CD4-positive, alpha-beta memory T cell (primary cell): ENCODE results near the gene GXYLT1. TPM values are rescaled to one million over a fixed set of nuclear protein-coding genes. Genes with fewer than 3 reads are reported as not detected.
"Not testable (repeated sequence)": the region's sequence is repeated elsewhere in the genome, so short reads cannot be mapped to it uniquely, and the experiment has no call there.

Experiments
- CTCF ChIA-PET: fragments of 350-600 bp; sonication (Branson Sonifier 250); formaldehyde crosslinking; loops from one replicate; lab custom pipeline; 2021; ENCODE audit warnings: inconsistent platforms; ENCODE audit not compliant: partially characterized antibody; lab: Charles Lee
- POLR2A ChIA-PET: fragments of 350-600 bp; sonication (Branson Sonifier 250); formaldehyde crosslinking; loops from one replicate; lab custom pipeline; 2021; ENCODE audit not compliant: partially characterized antibody; lab: Charles Lee
- DNase-seq, 5 donors: peaks; one replicate each; pipeline versions ENCODE4 v3.0.0 to v3.0.0-alpha.2; 2020 to 2022; ENCODE audit warnings: mixed read lengths in 1 of 5
- H3K27ac ChIP-seq: one replicate; pipeline ENCODE4 v1.7.0; 2013; ENCODE audit warnings: low read depth, low read length
- H3K27me3 ChIP-seq: 2 replicates; pipeline ENCODE4 v1.7.0; 2013; ENCODE audit warnings: mild to moderate bottlenecking, low read length, moderate library complexity; ENCODE audit not compliant: insufficient read depth
- H3K36me3 ChIP-seq: 2 replicates; pipeline ENCODE4 v1.7.0; 2013; ENCODE audit warnings: mild to moderate bottlenecking, low read length, moderate library complexity; ENCODE audit not compliant: insufficient read depth
- H3K4me1 ChIP-seq: 2 replicates; pipeline ENCODE4 v1.7.0; 2013; ENCODE audit warnings: mild to moderate bottlenecking, low read length, moderate library complexity; ENCODE audit not compliant: insufficient read depth
- H3K4me3 ChIP-seq, 2 donors: one replicate each; pipeline ENCODE4 v1.7.0; 2013; ENCODE audit warnings: low read length in 2 of 2, mild to moderate bottlenecking in 1 of 2
- H3K9me3 ChIP-seq, 2 donors: one replicate each; pipeline ENCODE4 v1.7.0; 2013; ENCODE audit warnings: low read length in 2 of 2, control low read depth in 1 of 2; ENCODE audit not compliant: control insufficient read depth in 1 of 2
- H3K27ac Mint-ChIP-seq, 7 donors: one replicate each; pipeline ENCODE4 v1.8.0; 2020 to 2021; ENCODE audit warnings: mixed read lengths in 7 of 7, mild to moderate bottlenecking in 6 of 7, inconsistent platforms in 3 of 7, moderate library complexity in 3 of 7
- H3K27me3 Mint-ChIP-seq, 2 donors: one replicate each; pipeline ENCODE4 v1.8.0; 2020 to 2021; ENCODE audit warnings: mixed read lengths in 2 of 2
- H3K36me3 Mint-ChIP-seq, 2 donors: one replicate each; pipeline ENCODE4 v1.8.0; 2020 to 2021; ENCODE audit warnings: mixed read lengths in 2 of 2, inconsistent platforms in 1 of 2, mild to moderate bottlenecking in 1 of 2
- H3K4me1 Mint-ChIP-seq, 4 donors: one replicate each; pipeline ENCODE4 v1.8.0; 2020 to 2021; ENCODE audit warnings: mixed read lengths in 4 of 4, mild to moderate bottlenecking in 1 of 4
- H3K4me3 Mint-ChIP-seq, 8 donors: one replicate each; pipeline ENCODE4 v1.8.0; 2020 to 2021; ENCODE audit warnings: mixed read lengths in 8 of 8, mild to moderate bottlenecking in 7 of 8, moderate library complexity in 6 of 8, inconsistent platforms in 3 of 8
- H3K9me3 Mint-ChIP-seq, 8 donors: one replicate each; pipeline ENCODE4 v1.8.0; 2020 to 2021; ENCODE audit warnings: mixed read lengths in 8 of 8, mild to moderate bottlenecking in 5 of 8, inconsistent platforms in 3 of 8, moderate library complexity in 1 of 8
- intact Hi-C: fragments of 100-400 bp; cut with micrococcal nuclease; formaldehyde crosslinking; loops from one replicate; pipeline ENCODE4 v1.15.1; 2023
- polyA plus RNA-seq, 2 donors: library from polyadenylated mRNA; unstranded; fragments of 300-500 nt; fragmentation: Illumina TruSeq; gene quantifications; one replicate each; pipeline ENCODE4 v1.2.3, GENCODE V29; 2021
- total RNA-seq, 2 experiments: library from RNA; stranded (reverse); gene quantifications; one replicate each; pipeline ENCODE4 v1.2.3, GENCODE V29; 2021

The GXYLT1 gene, protein sequence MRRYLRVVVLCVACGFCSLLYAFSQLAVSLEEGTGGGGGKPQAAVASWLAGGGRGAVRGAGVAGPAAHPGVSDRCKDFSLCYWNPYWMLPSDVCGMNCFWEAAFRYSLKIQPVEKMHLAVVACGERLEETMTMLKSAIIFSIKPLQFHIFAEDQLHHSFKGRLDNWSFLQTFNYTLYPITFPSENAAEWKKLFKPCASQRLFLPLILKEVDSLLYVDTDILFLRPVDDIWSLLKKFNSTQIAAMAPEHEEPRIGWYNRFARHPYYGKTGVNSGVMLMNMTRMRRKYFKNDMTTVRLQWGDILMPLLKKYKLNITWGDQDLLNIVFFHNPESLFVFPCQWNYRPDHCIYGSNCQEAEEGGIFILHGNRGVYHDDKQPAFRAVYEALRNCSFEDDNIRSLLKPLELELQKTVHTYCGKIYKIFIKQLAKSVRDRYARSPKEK
- total RNA-seq (1 to 10 TPM; 8.3 to 9.5 TPM), polyA plus RNA-seq (1 to 10 TPM; 2.3 to 4.0 TPM)

DNA sequence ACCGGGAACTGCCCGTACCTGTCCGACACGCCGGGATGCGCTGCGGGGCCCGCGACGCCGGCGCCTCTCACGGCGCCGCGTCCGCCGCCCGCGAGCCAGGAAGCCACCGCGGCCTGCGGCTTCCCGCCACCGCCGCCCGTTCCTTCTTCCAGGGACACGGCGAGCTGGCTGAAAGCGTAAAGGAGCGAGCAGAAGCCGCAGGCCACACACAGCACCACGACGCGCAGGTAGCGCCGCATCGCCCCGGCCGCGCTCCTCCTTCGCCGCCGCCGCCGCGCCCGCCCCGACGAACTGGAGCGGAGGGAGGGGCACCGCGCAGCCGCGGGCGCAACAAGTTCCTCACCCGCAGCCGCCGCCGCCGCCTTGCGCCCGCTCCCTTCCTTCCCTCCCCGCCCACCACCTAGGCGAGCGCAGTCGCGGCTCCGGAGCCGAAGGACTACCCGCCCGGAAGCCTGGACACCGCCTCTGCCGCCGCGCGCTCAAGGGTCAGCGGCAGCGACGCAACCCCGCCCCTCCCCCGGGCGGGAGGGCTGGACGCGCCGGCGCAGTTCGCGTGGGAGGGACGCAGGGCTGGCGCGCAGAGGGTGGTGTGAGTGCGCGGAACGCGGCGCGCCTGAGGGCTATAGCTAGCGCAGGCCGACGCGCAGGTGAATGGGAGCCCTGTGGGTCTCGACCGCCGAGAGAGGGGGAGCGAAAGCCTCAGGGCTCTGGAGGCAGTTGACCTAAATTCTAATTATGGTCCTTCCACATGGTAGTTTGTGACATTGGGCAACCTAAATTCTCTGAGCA, at the start of gene GXYLT1:
TSS of gene GXYLT1 (minus strand) at position 467 of the 789 bp plus-strand sequence. CDS start at position 239, 228 bp downstream.
- Mint-ChIP-seq H3K9me3 (peaks cover 0 to 2% (median 0%) of the 10 kb centered on the region in 8 donors), H3K4me1 (peaks cover 33 to 49% (median 41%) of the 10 kb centered on the region in 4 donors), H3K36me3 (peaks cover 0 to 3% of the 10 kb centered on the region in 2 donors), H3K27me3 (no peaks in the 10 kb centered on the region), H3K27ac (peak within 1 kb of the TSS; percentile 77 to 97 (median 91)), H3K4me3 (peak within 1 kb of the TSS; percentile 90 to 98 (median 95))
- Histone ChIP-seq H3K4me1 (peaks cover 39% of the 10 kb centered on the region), H3K27ac (peak within 1 kb of the TSS; percentile 54), H3K27me3 (no peaks in the 10 kb centered on the region), H3K4me3 (peak within 1 kb of the TSS; percentile 44 to 80), H3K9me3 (no peaks in the 10 kb centered on the region), H3K36me3 (no peaks in the 10 kb centered on the region)
- POLR2A ChIA-PET, result interaction anchor here (0.6 to 1.7 kb wide), 10 partner anchors 19 to 183 kb away, joined by 3 to 8 read pairs (median 4); partner anchors contain the start of genes PPHLN1 and ZCRB1
- CTCF ChIA-PET, result interaction anchor here (1.0 to 1.4 kb wide), 3 partner anchors 14 to 227 kb away, joined by 3 to 6 read pairs (median 3); no protein-coding TSS in a partner anchor
- intact Hi-C loops, result loop anchor here (1.0 to 2.0 kb wide), 3 partner anchors 46 to 182 kb away; partner anchors contain the start of genes PPHLN1 and ZCRB1
- peak; percentile 71 to 79 (median 77) for DNase-seq

DNA sequence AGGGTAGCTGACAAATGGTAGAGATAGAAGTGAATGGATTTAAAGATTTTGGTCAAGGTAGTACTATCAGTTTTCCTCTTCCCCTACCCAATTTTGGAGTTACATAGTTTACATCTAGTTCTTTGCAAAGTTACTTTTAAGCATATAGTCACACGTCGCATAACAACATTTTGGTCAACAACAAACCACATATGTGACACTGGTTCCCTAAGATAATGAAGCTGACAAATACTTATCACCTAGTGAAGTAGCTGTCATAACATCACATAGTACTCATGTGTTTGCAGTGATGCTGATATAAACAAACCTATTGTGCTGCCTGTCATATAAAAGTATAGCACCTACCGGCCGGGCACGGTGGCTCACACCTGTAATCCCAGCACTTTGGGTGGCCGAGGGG, 48.0 kb upstream of the GXYLT1 start:
- Mint-ChIP-seq H3K36me3 (peaks cover 7 to 41% of the 10 kb centered on the region in 2 donors), H3K4me1 (peaks cover 2 to 14% (median 4%) of the 10 kb centered on the region in 4 donors), H3K27me3 (no peaks in the 10 kb centered on the region), H3K4me3 (no peak overlapping the region), H3K27ac (no peak overlapping the region), H3K9me3 (no peaks in the 10 kb centered on the region)
- H3K27ac ChIP-seq, result no peak overlapping the region
- intact Hi-C loops, result no loop called here
- no peaks in the 10 kb centered on the region for H3K36me3 ChIP-seq
- no peaks in the 10 kb centered on the region for H3K4me1 ChIP-seq
- no peaks in the 10 kb centered on the region for H3K27me3 ChIP-seq
- DNase-seq, result no peak
- H3K4me3 ChIP-seq, result no peak overlapping the region
- CTCF ChIA-PET, result no interaction called here
- no peaks in the 10 kb centered on the region for H3K9me3 ChIP-seq
- POLR2A ChIA-PET, result no interaction called here

DNA sequence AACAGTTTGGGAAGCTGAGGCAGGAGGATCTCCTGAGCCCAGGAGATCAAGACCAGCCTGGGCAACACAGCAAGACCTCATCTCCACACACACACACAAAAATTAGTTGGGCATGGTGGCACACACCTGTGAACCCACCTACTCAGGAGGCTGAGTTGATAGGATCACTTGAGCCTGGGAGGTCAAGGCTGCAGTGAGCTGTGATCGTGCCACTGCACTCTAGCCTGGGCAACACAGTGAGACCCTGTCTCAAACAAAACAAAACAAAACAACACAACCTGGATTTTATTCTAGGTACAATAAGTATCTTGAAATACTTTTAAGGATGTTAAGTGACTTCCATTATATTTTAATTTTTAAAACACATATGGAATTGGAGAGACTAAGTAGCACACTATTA, 47.6 kb upstream of the GXYLT1 start:
- no peaks in the 10 kb centered on the region for H3K27me3 ChIP-seq
- Mint-ChIP-seq H3K36me3 (peaks cover 7 to 37% of the 10 kb centered on the region in 2 donors), H3K27ac (peak overlapping the region in 1 of 7 donors; percentile 46), H3K4me3 (no peak overlapping the region), H3K9me3 (no peaks in the 10 kb centered on the region), H3K4me1 (peaks cover 2 to 12% (median 4%) of the 10 kb centered on the region in 4 donors), H3K27me3 (no peaks in the 10 kb centered on the region)
- ChIA-PET CTCF (no interaction called here), POLR2A (no interaction called here)
- H3K36me3 ChIP-seq, result no peaks in the 10 kb centered on the region
- H3K4me3 ChIP-seq, result no peak overlapping the region
- no peak for DNase-seq
- intact Hi-C loops, result no loop called here
- no peaks in the 10 kb centered on the region for H3K9me3 ChIP-seq
- no peaks in the 10 kb centered on the region for H3K4me1 ChIP-seq
- no peak overlapping the region for H3K27ac ChIP-seq

DNA sequence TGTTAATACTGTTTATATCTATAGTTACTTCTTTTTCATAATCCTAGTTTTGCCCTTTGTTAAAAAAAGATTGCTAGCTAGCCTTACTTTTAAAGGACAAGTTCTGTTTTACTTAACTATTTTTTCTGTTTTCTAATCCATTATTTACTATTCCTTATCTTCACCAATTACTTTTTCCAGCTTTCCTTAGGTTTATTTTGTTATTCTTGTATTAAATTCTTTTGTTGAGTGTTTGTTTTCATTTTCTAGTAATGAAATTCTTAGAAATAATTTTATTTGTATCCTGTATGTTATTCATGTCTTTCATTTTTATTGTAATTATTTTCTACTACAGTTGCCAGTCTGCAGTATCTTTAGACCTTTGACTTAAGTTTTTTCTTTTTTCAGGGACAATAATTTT, 45.7 kb upstream of the GXYLT1 start:
- ChIA-PET CTCF (no interaction called here), POLR2A (no interaction called here)
- no peaks in the 10 kb centered on the region for H3K27me3 Mint-ChIP-seq
- intact Hi-C loops, result no loop called here
- no peaks in the 10 kb centered on the region for H3K9me3 Mint-ChIP-seq
- no peak overlapping the region for H3K27ac Mint-ChIP-seq
- no peaks in the 10 kb centered on the region for H3K4me1 ChIP-seq
- no peaks in the 10 kb centered on the region for H3K9me3 ChIP-seq
- DNase-seq, result no peak
- no peaks in the 10 kb centered on the region for H3K27me3 ChIP-seq
- peaks cover 6 to 27% of the 10 kb centered on the region in 2 donors for H3K36me3 Mint-ChIP-seq
- no peak overlapping the region for H3K4me3 ChIP-seq
- H3K4me3 Mint-ChIP-seq, result no peak overlapping the region
- H3K4me1 Mint-ChIP-seq, result peaks cover 0 to 8% (median 2%) of the 10 kb centered on the region in 4 donors
- no peaks in the 10 kb centered on the region for H3K36me3 ChIP-seq
- no peak overlapping the region for H3K27ac ChIP-seq

DNA sequence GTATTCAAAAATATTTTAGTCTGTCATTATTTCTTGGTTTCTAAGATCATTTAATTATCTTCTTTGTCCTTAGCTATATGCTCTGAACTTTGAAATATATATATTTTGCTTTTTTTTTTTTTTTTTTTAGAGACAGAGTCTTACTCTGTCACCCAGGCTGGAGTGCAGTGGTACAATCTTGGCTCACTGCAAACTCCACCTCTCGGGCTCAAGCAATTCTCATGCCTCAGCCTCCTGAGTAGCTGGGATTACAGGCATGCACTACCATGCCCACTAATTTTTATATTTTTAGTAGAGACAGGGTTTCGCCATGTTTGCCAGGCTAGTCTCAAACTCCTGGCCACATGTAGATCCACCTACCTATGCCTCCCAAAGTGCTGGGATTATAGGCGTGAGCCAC, 43.6 kb upstream of the GXYLT1 start:
- H3K27me3 ChIP-seq, H3K27ac ChIP-seq, DNase-seq, H3K27ac Mint-ChIP-seq, H3K27me3 Mint-ChIP-seq, H3K9me3 ChIP-seq, H3K4me3 Mint-ChIP-seq, CTCF ChIA-PET, H3K36me3 ChIP-seq, H3K4me1 ChIP-seq, H3K4me3 ChIP-seq, intact Hi-C loops, H3K9me3 Mint-ChIP-seq: not testable (repeated sequence)
- Mint-ChIP-seq H3K36me3 (peaks cover 15 to 28% of the 10 kb centered on the region in 2 donors), H3K4me1 (peaks cover 7 to 15% (median 10%) of the 10 kb centered on the region in 4 donors)
- POLR2A ChIA-PET, result interaction anchor here (1.0 kb wide), 1 partner anchor 169 kb away, joined by 3 read pairs; no protein-coding TSS in a partner anchor

DNA sequence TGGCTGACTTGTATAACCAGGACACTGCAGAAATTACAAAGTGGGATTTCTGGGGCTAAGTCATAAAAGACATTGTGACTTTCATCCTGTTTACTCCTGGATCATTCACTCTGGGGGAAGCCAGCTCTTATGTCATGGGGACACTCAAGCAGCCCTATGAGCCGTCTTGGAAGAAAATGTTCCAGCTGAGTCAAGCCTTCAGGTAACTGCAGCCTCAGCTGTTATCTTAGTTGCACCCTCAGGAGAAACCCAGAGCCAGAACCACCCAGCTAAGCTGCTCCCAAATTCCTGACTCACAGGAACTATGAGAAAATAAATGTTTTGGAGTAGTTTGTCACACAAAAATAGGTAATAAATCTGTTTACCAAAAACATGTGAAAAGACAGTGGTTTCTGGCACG, 43.1 kb upstream of the GXYLT1 start:
- Mint-ChIP-seq H3K36me3 (peaks cover 15 to 29% of the 10 kb centered on the region in 2 donors), H3K4me1 (peaks cover 10 to 20% (median 14%) of the 10 kb centered on the region in 4 donors), H3K9me3 (no peaks in the 10 kb centered on the region), H3K4me3 (no peak overlapping the region), H3K27ac (no peak overlapping the region), H3K27me3 (no peaks in the 10 kb centered on the region)
- Histone ChIP-seq H3K36me3 (no peaks in the 10 kb centered on the region), H3K4me3 (no peak overlapping the region), H3K27ac (no peak overlapping the region), H3K9me3 (no peaks in the 10 kb centered on the region), H3K27me3 (no peaks in the 10 kb centered on the region), H3K4me1 (no peaks in the 10 kb centered on the region)
- CTCF ChIA-PET, result no interaction called here
- intact Hi-C loops, result no loop called here
- POLR2A ChIA-PET, result interaction anchor here (1.0 kb wide), 1 partner anchor 170 kb away, joined by 3 read pairs; no protein-coding TSS in a partner anchor
- no peak for DNase-seq

DNA sequence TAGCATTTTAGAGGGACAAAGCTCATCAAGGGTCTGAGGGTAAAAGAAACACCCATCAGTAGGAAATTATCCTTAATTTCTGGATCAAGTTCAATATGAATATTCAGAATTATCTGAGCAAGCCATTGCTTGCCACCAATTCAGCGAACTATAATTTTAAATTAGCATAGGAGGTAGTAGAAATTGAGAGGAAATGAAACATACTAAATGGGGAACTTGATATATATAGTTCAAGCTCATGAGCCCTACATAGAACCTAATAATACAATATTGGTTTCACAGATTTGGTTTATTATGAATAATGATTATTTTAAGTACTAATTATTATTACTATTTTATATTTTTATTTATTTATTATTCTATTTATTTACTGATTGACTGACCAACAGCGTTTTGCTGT, 42.1 kb upstream of the GXYLT1 start:
- H3K9me3 Mint-ChIP-seq, result no peaks in the 10 kb centered on the region
- H3K36me3 Mint-ChIP-seq, result peaks cover 18 to 26% of the 10 kb centered on the region in 2 donors
- no peaks in the 10 kb centered on the region for H3K27me3 Mint-ChIP-seq
- Histone ChIP-seq H3K4me3 (no peak overlapping the region), H3K4me1 (no peaks in the 10 kb centered on the region), H3K27me3 (no peaks in the 10 kb centered on the region), H3K27ac (no peak overlapping the region), H3K9me3 (no peaks in the 10 kb centered on the region), H3K36me3 (no peaks in the 10 kb centered on the region)
- CTCF ChIA-PET, result no interaction called here
- DNase-seq, result no peak
- H3K27ac Mint-ChIP-seq, result no peak overlapping the region
- H3K4me1 Mint-ChIP-seq, result peaks cover 7 to 23% (median 18%) of the 10 kb centered on the region in 4 donors
- no peak overlapping the region for H3K4me3 Mint-ChIP-seq
- POLR2A ChIA-PET, result no interaction called here
- intact Hi-C loops, result no loop called here
